CD4-positive, alpha-beta T cell treated with Interleukin-17A for 4 hours (primary cell): Measurements from ENCODE around the gene WRNIP1.
A peak's percentile ranks its signal among the peaks of the same experiment; 100 is the strongest.
"Not testable (repeated sequence)": the region's sequence is repeated elsewhere in the genome, so short reads cannot be mapped to it uniquely, and the experiment has no call there.

Experiments used
- DNase-seq: peaks from one replicate; pipeline ENCODE4 v3.0.0-alpha.2; 2020; ENCODE audit warnings: mixed read lengths

The WRNIP1 gene

DNA sequence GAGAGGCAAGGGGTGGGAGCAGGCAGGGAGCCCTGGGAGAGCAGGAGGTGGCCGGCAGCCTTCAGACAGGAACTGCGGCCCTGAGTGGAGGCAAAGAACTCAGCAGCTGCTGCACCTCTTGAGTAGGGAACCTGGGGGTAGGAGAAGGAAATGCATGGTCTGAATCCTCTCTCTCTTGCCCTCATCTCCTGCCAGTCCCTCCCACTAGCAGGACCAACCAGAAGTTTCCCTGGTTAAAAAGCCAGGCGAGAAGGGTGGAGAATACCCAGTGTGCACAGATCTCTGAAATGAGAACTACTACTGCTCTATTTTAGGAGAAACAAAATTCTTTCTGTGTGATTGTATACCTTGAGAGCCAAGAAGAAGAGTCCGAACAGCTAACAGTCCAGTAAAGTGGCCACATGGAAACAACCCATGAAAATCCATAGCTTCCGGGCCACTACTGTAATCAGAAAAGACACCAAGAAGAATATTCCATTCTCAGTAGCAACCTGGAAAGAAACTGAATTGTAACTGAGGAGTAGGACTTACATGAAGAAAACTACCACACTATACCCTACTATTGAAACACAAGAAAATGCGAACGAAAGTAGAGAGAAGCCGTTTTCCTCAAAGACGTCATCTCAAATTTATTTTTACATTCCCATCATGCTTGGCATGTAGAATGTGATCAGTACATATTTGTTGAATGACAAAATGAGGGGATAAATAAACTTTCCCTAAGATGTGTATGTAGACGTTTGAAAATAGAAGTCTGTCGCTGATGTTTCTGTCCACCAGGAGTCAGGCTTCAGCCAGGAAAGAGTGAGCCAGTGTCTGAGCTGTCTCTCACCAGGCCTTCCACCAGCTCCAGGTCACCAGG, 25.6 kb downstream of the WRNIP1 start:
- DNase-seq, result peak; percentile 61

DNA sequence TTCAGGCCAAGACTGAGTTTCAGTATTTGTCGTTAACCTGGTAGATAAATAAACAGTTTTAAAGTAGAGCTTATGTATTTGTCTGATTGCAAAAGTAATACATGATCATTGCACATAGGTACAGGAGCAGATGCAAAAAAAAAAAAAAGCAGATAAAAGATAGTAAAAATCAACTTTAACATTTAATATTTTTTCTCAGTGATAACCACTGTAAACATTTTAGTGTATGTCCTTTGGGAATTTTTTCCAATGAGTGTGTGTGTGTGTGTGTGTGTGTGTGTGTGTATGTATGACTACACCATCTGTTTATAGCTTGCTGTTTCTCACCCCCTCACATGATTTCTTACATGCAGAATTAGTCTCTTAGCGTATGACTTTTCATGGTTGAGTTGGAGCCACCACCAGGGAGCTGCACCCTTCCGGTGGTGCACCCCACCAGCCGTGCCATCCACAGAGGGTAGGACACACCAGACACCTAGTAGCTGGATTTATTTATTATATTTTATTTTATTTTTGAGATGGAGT, 26.3 kb downstream of the WRNIP1 start:
- no peak for DNase-seq

DNA sequence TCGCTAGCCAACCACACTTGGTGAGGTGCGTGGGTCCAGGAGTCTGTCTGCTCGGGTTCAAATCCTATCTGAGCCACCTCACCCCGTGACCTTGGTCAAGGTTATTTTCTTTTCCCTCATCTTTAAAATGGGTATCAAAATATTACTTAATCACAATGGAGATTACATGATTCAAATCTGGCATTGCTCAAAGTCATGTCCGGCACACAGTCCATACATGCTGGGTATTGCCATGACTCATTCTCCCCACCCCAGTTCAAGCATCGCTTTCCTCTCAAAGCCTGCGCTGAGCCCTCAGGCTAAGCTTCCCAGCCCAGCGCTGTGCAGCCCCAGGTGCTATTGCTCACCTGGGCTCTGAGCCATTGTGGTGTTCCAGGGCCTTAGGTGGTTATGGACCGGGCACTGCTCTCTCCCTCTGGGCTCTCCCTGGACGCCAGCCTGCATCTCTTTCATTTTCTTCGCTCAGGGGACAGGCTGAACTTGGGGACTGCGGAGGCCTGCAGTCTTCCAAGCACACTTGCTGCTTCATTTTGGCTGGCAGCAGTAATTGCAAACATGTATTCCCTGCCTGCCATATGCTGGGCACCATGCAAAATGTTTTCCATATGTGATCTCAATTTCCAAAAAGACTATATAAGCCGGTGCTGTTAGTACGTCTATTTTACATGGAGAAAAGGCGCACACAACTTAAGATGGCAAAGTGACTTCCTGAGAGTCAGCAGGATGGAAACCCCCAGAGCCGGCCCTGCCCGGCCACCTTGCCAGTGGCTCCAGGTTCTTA, 27.3 kb downstream of the WRNIP1 start:
- DNase-seq, result no peak

DNA sequence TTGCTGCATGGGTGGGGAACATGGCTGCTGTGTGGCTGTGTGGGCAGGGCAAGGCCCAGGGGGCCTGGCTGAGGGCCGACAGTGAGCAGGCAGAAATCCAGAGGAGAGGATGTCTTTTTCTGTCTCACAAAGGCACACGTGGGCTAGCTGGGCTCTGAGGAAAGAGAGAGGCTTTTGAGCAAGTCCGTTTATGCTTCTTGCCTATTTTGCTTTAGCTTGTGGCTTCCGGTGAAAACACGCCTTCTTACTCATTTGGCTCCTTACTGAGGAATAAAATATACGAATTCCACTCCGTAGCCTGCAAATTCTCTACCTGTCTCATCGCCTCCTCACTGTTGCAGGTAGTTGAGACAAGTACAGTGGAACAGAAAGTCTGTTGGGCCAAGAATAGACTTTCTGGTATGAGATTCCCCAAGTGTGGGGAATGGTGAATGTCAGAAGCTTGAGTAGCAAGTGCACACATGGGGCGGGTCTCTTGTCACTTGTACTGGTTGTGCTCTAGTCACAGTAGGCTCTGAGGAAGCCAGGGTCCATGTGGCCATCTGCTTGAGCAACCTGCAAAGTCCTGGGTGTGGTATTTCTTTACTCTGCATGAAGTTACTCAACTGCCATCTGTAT, 28.4 kb downstream of the WRNIP1 start:
- DNase-seq, result peak; percentile 41

DNA sequence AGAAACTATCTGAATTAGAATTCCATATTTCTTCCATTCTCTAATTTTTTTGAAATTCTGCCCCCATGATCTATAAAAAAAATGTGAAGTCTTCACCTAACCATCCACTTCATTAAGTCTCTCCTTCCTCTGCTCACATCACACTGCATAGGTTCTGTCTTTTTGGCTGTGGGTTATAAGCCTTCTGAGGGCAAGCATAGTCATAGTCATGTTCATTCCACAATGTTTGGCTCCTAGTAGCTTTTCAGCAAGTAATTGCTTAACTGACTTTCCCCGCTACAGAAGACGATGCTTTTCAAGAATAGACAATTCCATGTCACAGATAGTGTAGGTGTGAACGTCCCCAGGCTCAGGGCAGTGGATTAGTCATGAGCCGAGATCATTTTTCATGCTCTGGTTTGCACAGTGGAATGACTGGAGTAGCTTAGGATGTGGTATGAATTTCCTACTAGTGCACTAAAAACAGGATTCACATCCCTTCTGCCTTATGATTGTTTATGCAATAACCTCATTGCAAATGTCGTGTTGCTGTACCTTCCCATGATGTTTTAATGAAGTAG, 29.1 kb downstream of the WRNIP1 start:
- no peak for DNase-seq

DNA sequence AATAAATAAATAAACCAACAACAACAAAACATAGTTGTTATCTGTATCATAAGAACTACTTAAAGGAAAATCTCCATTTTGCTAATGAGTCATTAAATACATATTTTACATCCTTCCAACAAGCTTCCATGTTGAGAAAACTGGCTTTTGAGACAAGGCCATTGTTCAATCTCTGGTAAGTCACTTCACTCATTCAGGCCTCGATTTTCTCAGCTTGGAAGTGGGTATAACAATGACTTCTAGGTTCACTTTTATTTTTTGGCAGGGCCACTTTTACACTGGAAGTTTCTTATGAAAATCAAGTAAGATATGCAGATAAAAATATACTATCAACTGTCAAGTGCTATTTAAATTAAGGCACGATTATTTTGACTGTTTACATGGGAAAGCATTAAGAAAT, 30.0 kb downstream of the WRNIP1 start:
- no peak for DNase-seq

DNA sequence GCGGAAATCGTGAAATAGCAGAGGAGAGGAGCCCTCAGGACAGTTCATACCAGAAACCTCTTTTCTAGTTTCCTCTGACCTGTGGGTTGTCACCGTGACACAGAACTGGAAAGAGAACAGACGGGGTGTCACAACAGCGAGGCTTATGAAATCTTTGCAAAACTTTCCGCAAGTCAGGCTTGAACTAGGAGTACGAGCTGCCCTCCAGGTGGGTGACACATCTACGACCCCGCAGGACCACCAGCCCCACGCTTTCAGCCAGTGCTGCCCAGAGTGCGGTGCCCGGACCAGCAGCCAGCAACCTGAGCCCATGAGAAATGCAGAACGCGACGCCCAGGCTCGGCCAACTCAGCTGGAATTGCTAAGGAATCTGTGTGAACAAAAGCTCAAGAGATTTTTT, 30.8 kb downstream of the WRNIP1 start:
- no peak for DNase-seq

DNA sequence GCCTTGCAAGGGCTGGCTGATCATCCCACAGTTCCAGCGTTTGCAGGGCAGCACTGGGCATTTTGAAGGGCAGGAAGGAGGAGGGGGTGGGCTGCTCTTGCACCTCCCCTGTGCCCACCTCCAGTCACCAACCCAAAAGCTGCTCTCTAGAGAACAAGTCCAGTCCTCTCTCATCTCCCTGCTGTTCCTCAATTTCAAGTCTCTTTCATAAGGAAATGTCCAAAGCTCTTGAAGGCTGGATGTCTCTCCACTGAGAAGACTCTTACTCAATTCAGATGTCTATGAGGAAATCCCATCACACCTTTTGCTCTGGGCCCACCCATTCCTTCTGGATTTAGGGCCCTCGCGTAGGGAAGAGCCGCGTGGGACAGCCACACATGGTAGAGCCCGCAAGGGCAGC, 31.7 kb downstream of the WRNIP1 start:
- no peak for DNase-seq

DNA sequence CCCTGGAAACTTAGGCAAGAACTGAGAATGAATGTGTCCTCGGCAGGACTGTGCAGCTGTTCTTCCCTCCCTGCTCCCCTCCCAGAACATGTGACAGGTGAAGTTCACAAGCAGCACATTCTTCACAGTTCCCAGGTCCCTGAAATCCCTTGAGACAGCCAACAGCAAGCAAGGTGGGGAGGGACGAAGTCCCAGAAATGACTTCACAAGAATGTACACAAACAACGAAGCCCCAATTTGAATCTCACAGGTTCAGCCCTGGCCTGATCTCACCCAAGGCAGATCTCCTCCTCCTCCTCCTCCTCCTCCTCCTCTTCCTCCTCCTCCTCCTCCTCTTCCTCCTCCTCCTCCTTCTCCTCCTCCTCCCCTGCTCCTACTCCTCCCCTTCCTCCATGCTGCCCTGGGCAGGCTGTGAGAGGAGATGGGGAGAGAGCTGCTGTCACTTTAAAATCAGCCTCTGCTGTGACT, 32.4 kb downstream of the WRNIP1 start:
- no peak for DNase-seq

DNA sequence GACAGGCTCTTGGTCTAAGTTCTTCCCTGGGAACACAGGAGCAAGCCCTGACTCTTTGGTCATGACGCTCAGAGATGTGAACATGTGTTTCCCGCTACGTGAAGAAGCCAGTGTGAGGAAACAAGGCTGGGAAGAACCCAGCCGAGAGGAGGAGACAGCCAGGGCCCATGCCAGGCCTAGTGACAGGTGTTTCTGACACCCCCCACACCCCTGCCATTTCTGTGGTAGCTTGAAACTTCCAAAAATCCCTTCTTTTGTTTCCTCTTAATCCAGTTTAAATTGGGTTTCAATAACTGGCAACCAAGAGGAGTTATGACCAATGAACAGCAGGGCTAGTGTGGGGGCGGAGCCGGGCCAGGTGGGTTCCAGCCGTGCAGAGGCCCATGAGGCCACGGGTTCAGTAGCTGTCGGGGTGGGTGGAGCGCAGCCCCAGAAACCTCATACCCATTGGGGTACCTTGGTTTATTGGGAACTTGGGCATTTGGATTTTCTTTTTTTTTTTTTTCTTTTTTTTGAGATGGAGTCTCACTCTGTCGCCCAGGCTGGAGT, 33.5 kb downstream of the WRNIP1 start:
- no peak for DNase-seq

DNA sequence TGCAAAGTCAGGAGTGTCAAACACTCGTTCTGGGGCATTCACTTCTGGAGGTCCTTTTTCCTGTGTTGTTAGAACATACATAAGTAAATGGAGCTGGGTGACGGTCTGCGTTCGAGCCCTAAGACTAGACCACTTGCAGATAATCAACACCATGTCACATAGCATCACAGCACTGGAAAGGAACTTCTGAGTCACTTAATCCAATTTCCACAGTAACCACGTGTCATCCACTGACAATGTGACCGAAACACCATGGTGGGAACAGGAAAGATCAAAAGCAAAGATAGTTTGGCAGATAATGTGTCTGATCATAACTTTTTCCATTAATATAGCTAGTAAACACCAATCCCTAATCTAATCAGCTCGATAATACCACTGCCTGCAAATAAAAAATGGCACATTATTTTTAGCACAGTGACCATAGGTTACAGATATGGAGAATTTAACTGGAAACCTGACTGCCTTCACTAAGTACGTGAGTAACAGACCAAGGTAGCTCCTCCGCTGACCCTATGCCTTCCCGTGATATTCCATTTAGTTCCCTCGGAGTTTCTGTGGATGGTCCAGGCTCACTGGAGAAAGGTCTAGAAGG, 34.8 kb downstream of the WRNIP1 start:
- no peak for DNase-seq

DNA sequence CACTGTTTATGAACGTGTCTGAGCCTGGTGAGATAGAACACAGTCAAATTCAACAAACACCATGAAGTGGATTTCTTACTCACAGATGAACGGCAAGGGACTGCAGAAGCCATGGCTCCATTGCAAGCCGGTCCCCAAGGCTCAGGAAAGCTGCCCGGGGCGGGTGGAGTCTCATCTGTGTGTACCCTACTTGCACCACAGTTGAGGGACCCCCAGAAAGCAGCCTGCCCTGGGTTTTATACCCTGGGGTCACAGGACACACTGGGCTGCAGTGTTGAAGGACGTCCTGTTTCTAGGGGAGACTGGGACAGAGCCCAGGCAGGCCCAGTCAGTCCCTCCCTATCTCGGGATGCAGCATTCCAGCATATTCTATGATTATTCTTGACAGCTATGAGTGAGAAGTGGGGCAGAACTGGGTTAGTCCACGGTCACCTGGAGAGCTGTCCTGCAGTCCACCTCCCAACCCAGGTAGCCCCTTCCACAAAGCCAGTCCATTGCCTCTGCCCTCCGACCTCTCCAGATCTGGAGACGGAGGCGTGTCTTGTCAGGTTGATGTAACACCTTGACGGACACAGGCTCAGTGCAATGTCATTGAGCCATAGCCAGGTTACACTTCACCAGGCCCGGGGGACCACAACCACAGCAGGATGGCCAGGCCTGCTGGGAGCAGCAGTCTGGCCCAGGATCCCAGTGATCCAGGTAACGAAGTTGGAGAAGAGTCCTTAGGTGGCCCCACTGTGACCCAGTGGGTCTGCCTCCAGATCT, 35.5 kb downstream of the WRNIP1 start:
- DNase-seq, result no peak

DNA sequence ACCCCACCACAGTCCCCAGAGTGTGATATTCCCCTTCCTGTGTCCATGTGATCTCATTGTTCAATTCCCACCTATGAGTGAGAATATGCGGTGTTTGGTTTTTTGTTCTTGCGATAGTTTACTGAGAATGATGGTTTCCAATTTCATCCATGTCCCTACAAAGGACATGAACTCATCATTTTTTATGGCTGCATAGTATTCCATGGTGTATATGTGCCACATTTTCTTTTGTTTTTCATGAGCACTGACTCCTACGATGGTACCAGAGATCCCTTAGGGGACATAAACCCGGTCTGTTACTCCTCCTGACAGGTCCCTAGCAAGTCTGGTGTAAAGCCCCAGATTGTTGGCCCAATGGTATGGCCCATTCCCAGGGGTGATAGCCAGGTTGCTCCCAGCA, 36.5 kb downstream of the WRNIP1 start:
- not testable (repeated sequence) for DNase-seq

DNA sequence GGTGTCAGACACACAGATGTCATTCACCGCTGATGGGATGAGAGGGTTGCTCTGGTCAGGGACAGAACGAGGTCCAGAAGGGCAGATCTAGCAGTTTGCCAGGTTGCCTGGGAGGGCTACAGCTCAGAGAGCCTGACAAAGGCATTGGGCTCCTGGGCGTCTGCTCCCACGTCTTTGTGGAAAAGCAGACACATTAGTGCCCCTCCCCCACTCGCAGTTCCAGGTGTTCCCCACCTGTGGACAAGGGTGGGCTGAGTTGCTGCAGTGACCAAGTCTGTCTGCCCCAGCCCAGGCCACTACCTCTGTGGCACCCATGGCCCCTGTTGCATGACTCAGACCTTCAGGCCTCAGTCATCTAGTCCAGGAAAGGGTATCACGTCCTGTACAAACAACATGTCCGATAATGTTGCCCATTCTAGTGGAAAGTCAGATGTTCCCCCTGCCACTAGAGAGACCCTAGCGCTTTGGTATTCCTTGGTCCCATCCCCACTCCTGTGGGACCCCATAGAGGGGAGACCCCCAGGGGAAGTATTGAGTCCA, 37.4 kb downstream of the WRNIP1 start:
- DNase-seq, result no peak

DNA sequence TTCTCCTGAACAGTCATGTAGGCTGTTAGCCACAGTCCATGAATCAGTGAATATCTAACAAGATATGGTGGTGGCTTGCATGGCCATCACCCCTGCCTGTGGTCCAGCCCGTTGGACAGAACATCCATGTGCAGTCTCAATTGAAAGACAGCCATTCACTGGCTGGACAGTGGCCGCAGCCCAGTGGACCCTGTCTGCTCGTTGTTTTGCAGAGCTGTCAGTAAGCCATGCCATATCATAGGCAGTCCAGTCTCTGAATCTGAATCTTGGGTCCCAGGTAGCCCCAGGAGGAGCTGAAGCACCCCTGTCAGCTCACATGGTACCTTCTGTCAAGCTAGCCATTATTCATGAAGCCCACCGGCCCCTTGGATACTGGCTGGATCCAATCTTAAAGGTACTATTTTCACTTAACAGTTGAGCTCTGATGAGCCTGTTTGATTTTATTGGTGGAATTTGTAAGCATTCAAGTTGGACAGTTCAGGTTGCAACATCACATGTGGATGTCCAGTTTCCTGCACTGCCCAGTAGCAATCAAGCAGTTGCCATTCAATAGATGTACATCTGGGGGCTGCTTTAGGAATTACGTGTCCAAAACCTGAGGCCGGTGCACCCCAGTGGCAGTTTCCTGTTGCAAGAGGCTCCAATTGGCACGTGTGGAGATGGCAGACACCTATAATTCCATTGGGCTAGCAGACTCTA, 38.7 kb downstream of the WRNIP1 start:
- no peak for DNase-seq

DNA sequence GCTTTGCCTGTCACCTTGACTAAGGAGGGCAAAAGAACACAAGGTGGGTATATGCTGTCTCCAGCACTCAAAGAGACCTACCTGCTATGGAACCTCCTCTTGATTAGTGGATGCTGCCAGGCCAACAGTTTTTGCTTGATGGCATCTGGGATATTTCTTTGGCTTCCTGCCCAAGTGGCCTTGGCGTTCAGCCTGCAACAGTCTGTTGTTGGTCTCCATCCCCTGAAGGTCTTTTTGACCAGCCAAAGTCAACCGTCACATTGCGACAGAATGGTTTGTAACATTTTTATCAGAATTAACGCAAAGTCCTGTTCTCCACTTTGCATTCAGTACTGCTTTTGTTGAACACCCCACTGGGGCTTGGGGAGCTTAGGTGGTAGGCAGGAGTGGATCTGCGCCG, 39.3 kb downstream of the WRNIP1 start:
- no peak for DNase-seq

DNA sequence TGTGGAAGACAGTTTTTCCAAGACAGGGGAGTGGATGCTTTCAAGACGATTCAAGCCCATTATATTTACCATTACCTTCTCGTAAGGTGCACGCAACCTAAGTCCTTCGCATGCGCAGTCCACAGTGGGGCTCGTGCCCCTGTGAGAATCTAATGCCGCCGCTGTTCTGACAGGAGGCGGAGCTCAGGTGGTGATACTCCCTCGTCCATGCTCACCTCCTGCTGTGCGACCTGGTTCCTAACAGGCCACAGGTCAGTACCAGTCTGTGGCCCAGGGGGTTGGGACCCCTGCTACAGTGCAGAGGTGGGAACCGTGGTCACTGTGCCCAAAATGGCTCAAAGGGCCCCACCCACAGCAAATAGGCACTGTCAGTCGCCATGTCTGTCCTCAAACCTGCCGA, 39.8 kb downstream of the WRNIP1 start:
- no peak for DNase-seq

DNA sequence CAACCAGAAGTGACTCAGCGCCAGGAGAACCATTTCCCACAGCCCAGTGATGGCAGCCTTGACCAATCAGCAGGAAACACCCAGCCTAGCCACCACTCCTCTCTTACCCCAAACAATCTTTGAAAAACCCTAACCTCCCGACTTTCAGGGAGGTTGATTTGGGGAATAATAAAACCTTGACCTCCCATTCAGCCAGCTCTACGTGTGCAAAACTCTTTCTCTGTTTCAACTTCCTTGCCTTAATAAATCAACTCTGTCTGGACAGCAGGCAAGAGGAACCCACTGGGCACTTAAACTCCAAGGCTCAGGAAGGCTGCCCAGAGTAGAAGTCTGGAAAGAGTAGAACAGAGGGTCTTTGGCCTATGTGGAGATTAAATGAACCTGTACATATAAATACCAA, 41.5 kb downstream of the WRNIP1 start:
- no peak for DNase-seq

DNA sequence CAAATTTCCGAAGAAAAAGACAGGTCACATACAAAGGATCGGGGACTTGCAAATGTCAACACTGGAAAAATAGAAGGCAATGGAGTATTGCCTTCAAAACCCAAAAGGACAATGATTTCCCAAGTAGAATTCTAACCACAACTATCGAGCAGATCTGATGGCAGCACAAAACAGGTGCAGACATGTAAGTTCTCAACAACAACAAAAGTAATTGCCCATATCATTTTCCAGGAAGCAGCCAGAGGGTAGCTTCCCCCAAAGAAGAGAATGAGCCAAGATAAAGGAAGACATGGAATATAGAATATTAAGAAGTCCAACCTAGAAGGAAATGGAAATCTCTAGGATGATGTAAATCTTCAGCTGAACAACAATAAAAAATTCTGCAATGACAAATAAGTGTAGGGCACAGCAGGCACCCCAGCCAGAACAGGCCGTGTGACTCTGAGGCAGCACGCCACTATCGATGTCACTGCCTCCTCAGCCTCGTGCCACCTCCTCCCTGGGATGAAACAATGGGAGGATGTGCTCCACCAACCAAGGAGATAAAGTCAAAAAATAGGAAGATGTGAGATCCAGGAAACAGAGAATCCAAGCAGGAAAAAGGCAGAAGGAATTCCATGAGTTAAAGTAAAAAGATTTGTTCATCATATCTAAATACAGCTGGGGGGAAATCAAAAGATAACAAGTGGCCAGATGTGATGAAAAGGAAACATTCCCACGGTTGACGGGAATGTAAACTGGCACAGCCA, 42.3 kb downstream of the WRNIP1 start:
- DNase-seq, result no peak

DNA sequence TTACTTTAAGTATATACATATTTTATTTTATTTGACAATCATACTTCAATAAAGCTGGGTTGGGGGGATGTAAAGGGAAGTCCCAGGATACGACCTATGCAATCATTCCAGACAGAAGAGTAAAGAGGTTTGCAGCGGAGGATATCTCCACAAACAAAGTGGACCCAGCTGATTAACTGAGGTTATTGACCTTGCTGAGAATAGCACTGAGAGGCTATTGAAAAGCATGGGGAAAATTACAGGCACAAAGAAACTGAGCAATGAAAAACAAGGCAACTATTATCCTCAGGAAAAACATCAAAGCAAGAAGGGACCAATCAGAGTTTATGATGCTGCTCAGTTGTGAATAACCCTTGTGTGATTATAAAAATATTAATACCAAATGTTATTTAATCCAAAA, 43.8 kb downstream of the WRNIP1 start:
- DNase-seq, result no peak
